Smooth muscle cell (in vitro differentiated cells): Measurements from ENCODE around the gene UGGT2. TPM values are rescaled to one million over a fixed set of nuclear protein-coding genes. Genes with fewer than 3 reads are reported as not detected.
A peak's percentile ranks its signal among the peaks of the same experiment; 100 is the strongest.

Experiments used
- DNase-seq: peaks from one replicate; lab custom pipeline; 2025; ENCODE audit not compliant: unreplicated experiment; lab: John Stamatoyannopoulos, UW
- H2AFZ ChIP-seq: fragments of 200-600 bp; sonication (generic); 2 replicates; pipeline ENCODE4 v1.6.0; 2016; ENCODE audit warnings: antibody characterized with exemption, low read depth, mild to moderate bottlenecking
- H3F3A ChIP-seq: fragments of 200-600 bp; sonication (generic); 2 replicates; pipeline ENCODE4 v1.6.0; 2017; ENCODE audit warnings: antibody characterized with exemption, low read depth
- H3K27ac ChIP-seq: fragments of 200-600 bp; sonication (generic); 2 replicates; pipeline ENCODE4 v1.5.1; 2016; ENCODE audit warnings: low read depth, mild to moderate bottlenecking
- H3K27me3 ChIP-seq: fragments of 200-600 bp; sonication (generic); 2 replicates; pipeline ENCODE4 v1.6.1; 2016; ENCODE audit warnings: low read depth, mild to moderate bottlenecking
- H3K36me3 ChIP-seq: fragments of 200-600 bp; sonication (generic); 2 replicates; pipeline ENCODE4 v1.5.1; 2016; ENCODE audit warnings: low read depth
- H3K4me1 ChIP-seq: fragments of 200-600 bp; sonication (generic); 2 replicates; pipeline ENCODE4 v1.5.1; 2016; ENCODE audit warnings: low read depth
- H3K4me2 ChIP-seq: fragments of 200-600 bp; sonication (generic); 2 replicates; pipeline ENCODE4 v1.6.0; 2016; ENCODE audit warnings: mild to moderate bottlenecking
- H3K4me3 ChIP-seq: fragments of 200-600 bp; sonication (generic); 2 replicates; pipeline ENCODE4 v1.5.1; 2016; ENCODE audit warnings: mild to moderate bottlenecking
- H3K79me2 ChIP-seq: fragments of 200-600 bp; sonication (generic); 2 replicates; pipeline ENCODE4 v1.6.0; 2016; ENCODE audit warnings: low read depth, mild to moderate bottlenecking
- H3K9ac ChIP-seq: fragments of 200-600 bp; sonication (generic); 2 replicates; pipeline ENCODE4 v1.6.0; 2016; ENCODE audit warnings: low read depth
- H3K9me3 ChIP-seq: fragments of 200-600 bp; sonication (generic); replicated peaks from 2 replicates; pipeline ENCODE4 v1.5.1; 2016; ENCODE audit warnings: low read depth
- H4K20me1 ChIP-seq: fragments of 200-600 bp; sonication (generic); 2 replicates; pipeline ENCODE4 v1.6.0; 2016; ENCODE audit warnings: low read depth
- CTCF ChIP-seq: fragments of 200-600 bp; sonication (generic); IDR thresholded peaks from 2 replicates; pipeline ENCODE4 v1.5.1; 2017; ENCODE audit warnings: borderline replicate concordance, mild to moderate bottlenecking, antibody characterized with exemption; ENCODE audit not compliant: insufficient read depth, poor library complexity, severe bottlenecking
- WGBS: methylation state at CpG from one replicate; pipeline ENCODE4 v1.1.7; 2016; ENCODE audit warnings: low lambda C conversion rate; 5-methylcytosine and 5-hydroxymethylcytosine counted together
- polyA plus RNA-seq: library from polyadenylated mRNA; unstranded; fragments of >200 nt; fragmentation: Nextera tagmentation; extraction: Ambion mirVana; gene quantifications from 2 replicates; pipeline ENCODE4 v1.2.1, GENCODE V29; 2016
- total RNA-seq: library from RNA; depleted of rRNA; stranded (reverse); fragments of >200 nt; gene quantifications from 2 replicates; pipeline ENCODE4 v1.2.3, GENCODE V29; 2014

The UGGT2 gene
- total and polyA plus RNA-seq, 2 experiments from 2014 or later, result 27.4 to 67.2 TPM

- no peaks in the 10 kb centered on the region for H4K20me1 ChIP-seq
- no peak for TF ChIP-seq CTCF
- H3K4me3 ChIP-seq, result no peak overlapping the region
- no peaks in the 10 kb centered on the region for H3K27me3 ChIP-seq
- H3K4me2 ChIP-seq, result no peak overlapping the region
- no peak overlapping the region for H3K9ac ChIP-seq
- no peaks in the 10 kb centered on the region for H3K4me1 ChIP-seq
- no peak overlapping the region for H3K27ac ChIP-seq
- DNase-seq, result no peak
- no peaks in the 10 kb centered on the region for H3K79me2 ChIP-seq
- no peaks in the 10 kb centered on the region for H3F3A ChIP-seq
- no peaks in the 10 kb centered on the region for H3K36me3 ChIP-seq
- 97% methylated on average over 2 of the region's 2 CpGs for WGBS
- peaks cover 6% of the 10 kb centered on the region for H3K9me3 ChIP-seq
- H2AFZ ChIP-seq, result no peak overlapping the region
Measured at GRCh38 chr13:95842898-95843297, 210.3 kb downstream of the UGGT2 start.

- TF ChIP-seq CTCF, result no peak
- no peaks in the 10 kb centered on the region for H3K36me3 ChIP-seq
- H2AFZ ChIP-seq, result no peak overlapping the region
- no peaks in the 10 kb centered on the region for H3K79me2 ChIP-seq
- DNase-seq, result no peak
- no peaks in the 10 kb centered on the region for H4K20me1 ChIP-seq
- H3K27me3 ChIP-seq, result no peaks in the 10 kb centered on the region
- H3K9ac ChIP-seq, result no peak overlapping the region
- H3K9me3 ChIP-seq, result peaks cover 6% of the 10 kb centered on the region
- H3K4me3 ChIP-seq, result no peak overlapping the region
- H3K4me1 ChIP-seq, result no peaks in the 10 kb centered on the region
- no peak overlapping the region for H3K4me2 ChIP-seq
- H3F3A ChIP-seq, result no peaks in the 10 kb centered on the region
- no peak overlapping the region for H3K27ac ChIP-seq
Measured at GRCh38 chr13:95841894-95842293, 211.3 kb downstream of the UGGT2 start.

- Histone ChIP-seq H3K9me3 (peaks cover 6% of the 10 kb centered on the region), H3K36me3 (no peaks in the 10 kb centered on the region), H4K20me1 (no peaks in the 10 kb centered on the region), H3K4me2 (peak overlapping the region; percentile 45), H3K79me2 (no peaks in the 10 kb centered on the region), H3K27me3 (no peaks in the 10 kb centered on the region), H3K9ac (no peak overlapping the region), H3F3A (no peaks in the 10 kb centered on the region), H3K27ac (no peak overlapping the region), H3K4me3 (no peak overlapping the region), H2AFZ (no peak overlapping the region), H3K4me1 (peaks cover 6% of the 10 kb centered on the region)
- TF ChIP-seq CTCF, result peak; percentile 94
- 31% methylated on average over 3 of the region's 3 CpGs for WGBS
- DNase-seq, result peak; percentile 13
Measured at GRCh38 chr13:95834134-95834765, 219.0 kb downstream of the UGGT2 start.

- no peaks in the 10 kb centered on the region for H4K20me1 ChIP-seq
- no peaks in the 10 kb centered on the region for H3F3A ChIP-seq
- peaks cover 6% of the 10 kb centered on the region for H3K4me1 ChIP-seq
- no peak overlapping the region for H3K4me3 ChIP-seq
- DNase-seq, result no peak
- H3K4me2 ChIP-seq, result peak overlapping the region; percentile 45
- H2AFZ ChIP-seq, result no peak overlapping the region
- no peaks in the 10 kb centered on the region for H3K79me2 ChIP-seq
- 0% methylated on average over 1 of the region's 1 CpG for WGBS
- H3K27ac ChIP-seq, result no peak overlapping the region
- no peaks in the 10 kb centered on the region for H3K36me3 ChIP-seq
- H3K9ac ChIP-seq, result no peak overlapping the region
- H3K9me3 ChIP-seq, result peaks cover 6% of the 10 kb centered on the region
- no peak for TF ChIP-seq CTCF
- no peaks in the 10 kb centered on the region for H3K27me3 ChIP-seq
Measured at GRCh38 chr13:95833719-95834118, 219.5 kb downstream of the UGGT2 start.
